BE2C (cell line): ENCODE results near the gene IL36A. TPM values are rescaled to one million over a fixed set of nuclear protein-coding genes. Genes with fewer than 3 reads are reported as not detected.

ENCODE experiments used
- DNase-seq: peaks from one replicate; pipeline ENCODE4 v3.0.0-alpha.2; 2020
- H3K27me3 ChIP-seq: fragments of 250-450 bp; sonication (Bioruptor Pico); 2 replicates; pipeline ENCODE4 v1.5.1; 2020; ENCODE audit warnings: mild to moderate bottlenecking
- H3K36me3 ChIP-seq: fragments of 250-450 bp; sonication (Bioruptor Pico); 2 replicates; pipeline ENCODE4 v1.5.1; 2020; ENCODE audit warnings: mild to moderate bottlenecking
- H3K4me1 ChIP-seq: fragments of 250-450 bp; sonication (Bioruptor Pico); 2 replicates; pipeline ENCODE4 v1.5.1; 2020
- H3K4me3 ChIP-seq: 2 replicates; pipeline ENCODE4 v1.5.1; 2011; ENCODE audit warnings: low read depth, low read length
- H3K9me3 ChIP-seq: fragments of 250-450 bp; sonication (Bioruptor Pico); 2 replicates; pipeline ENCODE4 v1.5.1; 2020
- CTCF ChIP-seq: IDR thresholded peaks from 2 replicates; pipeline ENCODE4 v1.5.1; 2012; ENCODE audit warnings: mild to moderate bottlenecking, low read depth, low read length
- polyA plus RNA-seq: library from polyadenylated mRNA; unstranded; fragments of >200 nt; gene quantifications from one replicate; pipeline ENCODE4 v1.2.1, GENCODE V29; 2012; ENCODE audit warnings: low read depth, missing spikeins; ENCODE audit not compliant: insufficient read length, insufficient read depth

IL36A gene
- polyA plus RNA-seq, result not detected

- Histone ChIP-seq H3K27me3 (no peaks in the 10 kb centered on the region), H3K9me3 (no peaks in the 10 kb centered on the region), H3K4me1 (no peaks in the 10 kb centered on the region), H3K4me3 (no peak within 1 kb of the TSS), H3K36me3 (no peaks in the 10 kb centered on the region)
- DNase-seq, result no peak
- TF ChIP-seq CTCF, result no peak
Measured at GRCh38 chr2:113005030-113005509, at the start of gene IL36A. Gene IL36A, plus strand, starts transcription at chr2:113005459. Its CDS starts 413 bp downstream, at chr2:113005872.

- no peak overlapping the region for H3K4me3 ChIP-seq
- H3K27me3 ChIP-seq, result no peaks in the 10 kb centered on the region
- H3K36me3 ChIP-seq, result no peaks in the 10 kb centered on the region
- H3K9me3 ChIP-seq, result no peaks in the 10 kb centered on the region
- no peak for DNase-seq
- no peak for TF ChIP-seq CTCF
- H3K4me1 ChIP-seq, result no peaks in the 10 kb centered on the region
Measured at GRCh38 chr2:112957511-112957910, 47.7 kb upstream of the IL36A start.

GRCh38 chr2:112958428-112959108, 46.7 kb upstream of the IL36A start:
- Histone ChIP-seq H3K36me3 (no peaks in the 10 kb centered on the region), H3K4me1 (no peaks in the 10 kb centered on the region), H3K27me3 (no peaks in the 10 kb centered on the region), H3K9me3 (no peaks in the 10 kb centered on the region), H3K4me3 (no peak overlapping the region)
- peak; percentile 25 for DNase-seq
- peak; percentile 73 for TF ChIP-seq CTCF

- Histone ChIP-seq H3K4me3 (no peak overlapping the region), H3K9me3 (no peaks in the 10 kb centered on the region), H3K4me1 (no peaks in the 10 kb centered on the region), H3K27me3 (no peaks in the 10 kb centered on the region), H3K36me3 (no peaks in the 10 kb centered on the region)
- no peak for DNase-seq
- no peak for TF ChIP-seq CTCF
Measured at GRCh38 chr2:112959109-112959812, 46.0 kb upstream of the IL36A start.

GRCh38 chr2:112960230-112960825, 44.9 kb upstream of the IL36A start:
- H3K36me3 ChIP-seq, result no peaks in the 10 kb centered on the region
- H3K4me1 ChIP-seq, result no peaks in the 10 kb centered on the region
- DNase-seq, result no peak
- H3K4me3 ChIP-seq, result no peak overlapping the region
- TF ChIP-seq CTCF, result 0 out of 2 replicates have a peak, but pooled peaks have one; percentile 5
- H3K27me3 ChIP-seq, result no peaks in the 10 kb centered on the region
- no peaks in the 10 kb centered on the region for H3K9me3 ChIP-seq
